HG03135 (cell line): Measurements from ENCODE around the gene JAZF1.

Experiments used
- ATAC-seq: cut with Tn5 transposase; IDR thresholded peaks from one replicate; pipeline ENCODE4 v1.9.1; 2021; ENCODE audit warnings: mild to moderate bottlenecking, moderate library complexity; ENCODE audit not compliant: unreplicated experiment

JAZF1 gene

DNA sequence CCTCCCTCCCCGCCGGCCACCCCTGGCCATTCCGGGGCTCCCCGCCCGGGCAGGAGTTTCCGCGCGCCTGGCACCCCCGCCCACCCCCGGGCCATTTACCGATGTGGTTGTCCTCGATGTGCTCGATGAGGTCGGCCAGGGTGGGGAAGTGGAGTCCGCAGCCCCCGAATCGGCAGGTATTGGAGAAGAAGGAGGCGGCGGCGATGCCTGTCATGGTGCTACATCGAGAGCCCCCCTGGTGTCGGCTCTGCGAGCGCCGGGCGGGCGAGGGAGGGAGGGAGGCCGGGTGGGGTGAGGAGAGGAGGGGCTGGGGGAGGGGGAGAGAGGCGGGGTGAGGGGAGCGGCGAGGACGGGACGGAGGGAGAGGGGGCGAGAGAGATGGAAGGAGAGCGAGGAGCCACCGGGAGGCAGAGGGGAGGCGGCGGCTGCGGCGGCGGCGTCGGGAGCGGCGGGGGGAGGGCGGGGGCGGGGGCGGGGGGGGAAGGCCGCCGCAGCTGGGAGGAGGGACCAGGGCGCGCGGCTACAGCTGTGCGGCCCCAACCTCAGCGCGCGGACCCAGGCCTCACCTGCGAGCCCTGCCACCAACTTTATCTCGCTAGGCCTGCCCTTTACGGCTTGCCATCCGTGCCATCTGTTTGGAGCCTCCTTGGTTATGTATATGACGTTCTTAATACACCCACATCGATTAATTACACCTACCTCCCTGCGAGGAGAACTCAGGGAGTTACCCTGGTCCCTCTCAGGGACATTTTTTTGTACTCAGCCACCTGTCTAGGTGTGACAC is at the start of gene JAZF1:
JAZF1 (minus strand) TSS at position 432 of the 784 bp plus-strand sequence.
- ATAC-seq, result no peak

- ATAC-seq, result no peak
Observed at GRCh38 chr7:28230261-28230660, 49.7 kb upstream of the JAZF1 start.

- ATAC-seq, result no peak
Observed at GRCh38 chr7:28228396-28228795, 47.8 kb upstream of the JAZF1 start.

GRCh38 chr7:28226003-28226402 is 45.4 kb upstream of the JAZF1 start:
- no peak for ATAC-seq

- ATAC-seq, result no peak
Observed at GRCh38 chr7:28225576-28225975, 45.0 kb upstream of the JAZF1 start.

GRCh38 chr7:28224675-28225074 is 44.1 kb upstream of the JAZF1 start:
- no peak for ATAC-seq

GRCh38 chr7:28224172-28224571 is 43.6 kb upstream of the JAZF1 start:
- no peak for ATAC-seq

DNA sequence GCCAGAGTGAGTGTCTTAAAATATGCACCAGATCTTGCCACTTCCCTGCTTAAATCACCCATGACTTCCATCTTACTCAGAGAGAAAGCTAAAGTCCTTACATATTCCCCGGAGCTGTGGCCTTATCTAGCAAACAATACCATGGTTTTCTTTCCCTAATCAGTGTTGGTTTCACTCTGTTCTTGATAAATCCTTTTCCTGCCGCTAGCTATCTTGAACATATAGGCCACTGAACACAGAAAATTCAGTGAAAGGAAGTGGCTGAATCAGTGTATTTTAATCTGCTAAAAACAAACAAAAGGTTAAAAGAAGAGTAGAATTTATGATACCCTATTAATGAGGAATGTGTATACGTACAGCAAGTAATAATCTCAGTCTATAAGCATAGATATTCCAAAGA is 42.0 kb upstream of the JAZF1 start:
- no peak for ATAC-seq

DNA sequence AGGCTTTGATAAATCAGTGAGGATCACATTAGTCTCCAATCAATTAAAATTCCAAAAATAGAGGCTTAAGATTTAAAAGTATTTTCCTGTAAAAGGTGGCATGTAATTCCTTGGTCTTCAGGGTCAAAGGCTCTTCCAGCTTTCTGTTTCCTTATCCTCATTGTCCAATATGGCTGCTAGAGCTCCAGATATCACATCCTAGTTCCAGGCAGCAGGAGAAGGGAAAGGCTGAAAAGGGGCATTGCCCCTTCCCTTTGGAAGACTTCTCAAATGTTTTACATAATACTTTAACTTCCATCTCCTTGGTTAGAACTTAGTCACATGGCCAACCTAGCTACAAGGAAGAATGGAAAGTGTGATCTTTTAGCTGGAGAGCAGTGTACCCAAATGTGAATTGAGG is 39.2 kb upstream of the JAZF1 start:
- ATAC-seq, result no peak

DNA sequence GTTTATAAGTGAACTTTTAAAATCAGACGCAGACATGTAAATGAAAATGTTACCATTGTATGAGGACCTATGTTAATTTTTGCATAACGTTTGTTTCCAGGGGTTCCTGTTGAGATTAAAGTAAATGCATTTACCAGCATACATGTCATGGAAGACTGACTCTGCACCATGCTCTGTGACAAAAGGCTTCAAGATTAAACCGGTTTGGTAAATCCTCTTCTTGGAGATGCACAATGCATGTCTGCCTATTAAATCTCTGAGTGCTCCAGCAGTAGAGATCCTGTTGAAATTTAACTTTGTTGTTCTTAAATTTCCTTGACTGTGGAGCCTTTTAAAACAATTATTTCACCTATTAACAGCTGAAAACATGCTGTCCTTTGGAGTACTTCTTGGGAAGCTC is 36.5 kb upstream of the JAZF1 start:
- no peak for ATAC-seq

DNA sequence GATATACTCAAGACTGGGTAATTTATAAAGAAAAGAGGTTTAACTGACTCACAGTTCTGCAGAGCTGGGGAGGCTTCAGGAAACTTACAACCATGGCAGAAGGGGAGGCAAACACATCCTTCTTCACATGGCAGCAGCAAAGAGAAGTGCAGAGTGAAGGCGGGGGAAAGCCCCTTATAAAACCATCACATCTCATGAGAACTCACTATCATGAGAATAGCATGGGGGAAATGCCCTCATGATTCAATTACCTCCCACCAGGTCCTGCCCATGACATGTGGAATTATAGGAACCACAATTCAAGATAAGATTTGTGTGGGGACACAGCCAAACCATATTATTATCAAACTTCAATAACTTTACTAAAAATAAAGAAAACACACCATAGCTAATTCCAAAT is 30.4 kb upstream of the JAZF1 start:
- no peak for ATAC-seq

DNA sequence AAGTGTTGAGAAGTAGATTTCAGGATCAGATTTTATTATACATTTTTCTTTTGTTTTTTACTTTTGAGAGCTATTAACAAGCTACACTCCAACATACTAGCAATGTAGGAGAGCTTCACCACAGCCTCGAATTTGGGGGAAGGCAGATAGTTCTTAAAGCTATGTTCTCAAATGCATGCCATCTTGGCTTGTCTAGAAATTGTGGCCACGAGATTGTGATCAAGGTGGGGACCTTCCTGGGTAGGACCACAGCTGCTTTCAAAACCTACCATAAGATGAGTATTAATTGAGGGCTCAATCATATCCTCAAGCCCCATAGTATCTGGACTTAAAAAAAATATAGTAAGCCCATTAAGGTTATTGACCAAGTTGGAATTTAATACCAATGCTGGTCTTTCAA is 27.9 kb upstream of the JAZF1 start:
- no peak for ATAC-seq

DNA sequence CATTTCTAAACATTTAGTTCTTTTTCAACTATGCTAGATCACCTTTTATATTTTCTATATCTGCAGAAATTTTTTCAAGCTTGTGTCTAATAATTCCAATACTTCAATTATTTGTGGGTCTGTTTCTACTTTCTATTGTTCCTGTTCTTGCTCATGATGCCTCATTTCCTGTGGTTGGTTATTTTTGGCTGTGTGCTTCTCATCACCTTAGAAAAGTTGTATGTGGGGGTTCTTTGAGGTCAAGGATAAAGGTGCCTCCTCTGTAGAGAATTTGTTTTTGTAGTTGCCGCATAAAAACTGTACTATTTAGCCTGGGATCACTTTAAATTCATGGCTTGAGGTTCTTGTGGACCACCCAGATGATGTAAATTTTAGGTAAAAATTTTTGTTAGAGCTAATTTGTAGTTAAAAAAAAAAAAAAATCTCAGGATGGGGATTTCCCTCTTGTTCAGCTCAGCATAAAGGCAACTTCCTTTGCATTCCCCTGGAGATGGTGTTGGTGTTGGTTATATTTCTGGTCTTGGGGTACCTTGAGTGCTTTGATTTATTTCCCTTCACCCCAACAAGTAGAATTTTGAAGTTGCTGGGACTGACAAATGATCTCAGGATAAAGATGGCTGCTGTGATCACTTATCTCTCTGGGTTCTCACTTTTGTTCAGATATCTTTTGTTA is 27.0 kb upstream of the JAZF1 start:
- ATAC-seq, result no peak

GRCh38 chr7:28205506-28205905 is 24.9 kb upstream of the JAZF1 start:
- no peak for ATAC-seq

GRCh38 chr7:28203508-28204240 is 23.1 kb upstream of the JAZF1 start:
- ATAC-seq, result no peak

GRCh38 chr7:28202222-28202621 is 21.6 kb upstream of the JAZF1 start:
- no peak for ATAC-seq

- ATAC-seq, result no peak
Observed at GRCh38 chr7:28201131-28201530, 20.5 kb upstream of the JAZF1 start.

DNA sequence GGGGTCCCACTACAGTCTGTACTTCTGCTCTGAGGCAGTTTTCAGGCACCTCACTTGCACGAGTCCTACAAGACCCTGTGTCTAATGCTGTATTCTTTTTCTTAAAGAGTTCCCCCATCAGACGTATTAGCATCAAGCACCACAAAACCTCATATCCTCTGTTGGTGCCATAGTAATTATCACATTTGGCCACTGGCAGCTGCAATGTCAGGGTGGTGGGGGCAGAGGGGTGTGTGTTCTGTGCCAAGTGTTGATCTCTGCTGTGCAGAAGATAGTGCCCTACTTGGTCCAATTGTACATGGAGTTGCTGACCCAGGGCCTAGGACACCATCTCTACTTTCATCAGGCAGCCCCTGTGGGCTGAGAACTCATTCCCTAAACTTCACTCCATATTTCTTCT is 20.0 kb upstream of the JAZF1 start:
- ATAC-seq, result no peak

- no peak for ATAC-seq
Observed at GRCh38 chr7:28199021-28199510, 18.5 kb upstream of the JAZF1 start.

GRCh38 chr7:28195910-28196620 is 15.5 kb upstream of the JAZF1 start:
- ATAC-seq, result no peak
